MG63 (cell line): ENCODE data around the gene HECW1. TPM values are rescaled to one million over a fixed set of nuclear protein-coding genes. Genes with fewer than 3 reads are reported as not detected.

Source experiments
- DNase-seq: peaks from one replicate; pipeline ENCODE4 v3.0.0-alpha.2; 2020
- H3K27me3 ChIP-seq: fragments of 250-450 bp; sonication (Bioruptor Pico); 2 replicates; pipeline ENCODE4 v1.5.1; 2020; ENCODE audit warnings: mild to moderate bottlenecking, moderate library complexity
- H3K36me3 ChIP-seq: fragments of 250-450 bp; sonication (Bioruptor Pico); 2 replicates; pipeline ENCODE4 v1.5.1; 2020; ENCODE audit warnings: mild to moderate bottlenecking, moderate library complexity
- H3K4me3 ChIP-seq: fragments of 250-450 bp; sonication (Bioruptor Pico); 2 replicates; pipeline ENCODE4 v1.5.1; 2020; ENCODE audit warnings: mild to moderate bottlenecking, moderate library complexity
- H3K9me3 ChIP-seq: fragments of 250-450 bp; sonication (Bioruptor Pico); 2 replicates; pipeline ENCODE4 v1.5.1; 2020; ENCODE audit warnings: mild to moderate bottlenecking, moderate library complexity
- total RNA-seq: library from RNA; depleted of rRNA; stranded (reverse); fragments of >200 nt; shearing (Covaris generic); gene quantifications from 2 replicates; pipeline ENCODE4 v1.2.3, GENCODE V29; 2014; ENCODE audit warnings: low replicate concordance

HECW1 gene
- total RNA-seq, 1 experiment from 2014 or later, result 18.4 TPM

DNA sequence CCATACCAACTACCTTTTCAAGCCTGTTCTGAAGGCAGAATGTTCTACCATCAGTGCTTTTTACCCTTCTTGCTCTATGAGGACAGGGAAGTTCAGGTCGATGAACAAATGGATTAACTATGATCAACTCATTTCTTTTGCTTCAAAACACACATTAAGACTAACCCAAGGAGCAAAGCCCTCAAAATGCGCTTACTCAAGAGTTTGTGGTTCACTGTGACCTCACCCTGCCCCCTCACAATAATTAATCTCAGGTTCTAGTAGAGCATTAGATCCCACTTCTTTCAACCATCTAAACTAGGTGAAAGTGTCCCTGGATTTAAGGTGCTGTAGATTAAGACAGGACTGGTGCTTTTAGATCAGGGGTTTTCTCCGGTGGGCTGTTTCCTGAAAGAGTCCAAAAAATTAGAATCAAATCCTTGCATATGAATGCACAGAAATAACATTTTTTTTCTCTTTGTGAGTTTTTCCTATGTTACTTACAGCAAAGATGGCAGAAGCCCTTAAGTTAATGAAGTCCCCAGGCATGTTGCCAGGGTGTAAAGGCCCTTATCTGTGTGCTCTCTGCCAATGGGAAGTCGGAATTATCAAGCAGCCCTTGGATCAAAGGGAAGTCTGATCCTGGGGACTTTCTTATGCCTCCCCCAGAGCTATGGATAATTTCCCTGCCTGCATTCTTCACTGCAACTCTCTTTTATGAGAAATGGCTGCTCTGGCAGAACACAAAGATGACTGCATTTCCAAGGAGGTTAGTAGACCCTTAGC is 264.9 kb downstream of the HECW1 start:
- DNase-seq, result no peak
- no peaks in the 10 kb centered on the region for H3K27me3 ChIP-seq
- no peaks in the 10 kb centered on the region for H3K36me3 ChIP-seq
- H3K9me3 ChIP-seq, result no peaks in the 10 kb centered on the region
- no peak overlapping the region for H3K4me3 ChIP-seq

DNA sequence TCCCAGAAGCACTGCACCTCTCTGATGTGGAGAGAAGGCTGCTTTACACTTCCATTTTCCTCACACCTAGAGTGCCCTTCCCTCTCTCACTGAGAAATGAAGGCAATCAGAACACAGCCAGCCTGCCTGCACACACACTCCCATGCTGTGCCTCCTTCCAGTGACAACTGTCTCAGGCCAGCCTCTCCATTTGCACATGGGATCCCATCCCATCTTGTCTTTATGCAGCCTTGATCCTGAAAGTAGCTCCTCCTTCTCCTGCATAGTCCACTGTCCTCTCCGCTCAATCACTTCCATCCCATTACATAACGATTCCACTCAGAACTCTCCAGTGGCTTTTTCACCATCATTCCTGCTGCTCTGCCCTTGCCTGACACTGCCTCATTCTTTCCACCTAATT is 266.8 kb downstream of the HECW1 start:
- H3K4me3 ChIP-seq, result no peak overlapping the region
- no peaks in the 10 kb centered on the region for H3K9me3 ChIP-seq
- no peaks in the 10 kb centered on the region for H3K27me3 ChIP-seq
- no peaks in the 10 kb centered on the region for H3K36me3 ChIP-seq
- no peak for DNase-seq

DNA sequence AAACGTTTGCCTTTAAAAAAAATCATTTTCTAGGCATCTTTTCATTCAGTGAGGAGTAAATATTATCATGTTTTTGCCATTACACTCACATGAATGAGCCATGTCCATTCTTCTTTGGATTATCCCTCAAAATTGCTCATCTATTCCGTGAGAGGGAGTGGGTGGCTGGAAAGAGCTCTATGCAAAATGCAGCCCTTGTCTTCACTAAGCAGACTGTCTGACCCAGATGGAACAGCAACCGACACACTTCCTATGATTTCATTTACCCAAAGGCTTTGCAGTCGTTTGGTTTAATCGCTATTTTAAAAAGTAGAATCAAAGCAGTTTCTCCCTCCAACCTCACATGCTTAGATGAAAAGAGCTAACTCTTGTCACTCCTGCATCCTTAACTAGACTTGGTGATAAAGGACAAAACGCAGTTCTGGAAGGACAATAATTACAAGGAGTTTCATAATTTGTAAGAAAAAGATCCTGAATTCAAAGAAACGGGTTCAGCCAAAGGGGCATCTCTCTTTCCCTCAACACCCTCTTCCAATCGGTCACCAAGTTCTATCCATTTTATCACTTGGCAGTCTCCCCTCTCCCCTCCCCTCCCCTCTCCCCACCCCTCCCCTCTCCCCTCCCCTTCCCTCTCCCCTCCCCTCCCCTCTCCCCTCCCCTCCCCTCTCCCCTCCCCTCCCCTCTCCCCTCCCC is 272.3 kb downstream of the HECW1 start:
- H3K36me3 ChIP-seq, result no peaks in the 10 kb centered on the region
- H3K9me3 ChIP-seq, result no peaks in the 10 kb centered on the region
- H3K27me3 ChIP-seq, result no peaks in the 10 kb centered on the region
- DNase-seq, result no peak
- H3K4me3 ChIP-seq, result no peak overlapping the region

DNA sequence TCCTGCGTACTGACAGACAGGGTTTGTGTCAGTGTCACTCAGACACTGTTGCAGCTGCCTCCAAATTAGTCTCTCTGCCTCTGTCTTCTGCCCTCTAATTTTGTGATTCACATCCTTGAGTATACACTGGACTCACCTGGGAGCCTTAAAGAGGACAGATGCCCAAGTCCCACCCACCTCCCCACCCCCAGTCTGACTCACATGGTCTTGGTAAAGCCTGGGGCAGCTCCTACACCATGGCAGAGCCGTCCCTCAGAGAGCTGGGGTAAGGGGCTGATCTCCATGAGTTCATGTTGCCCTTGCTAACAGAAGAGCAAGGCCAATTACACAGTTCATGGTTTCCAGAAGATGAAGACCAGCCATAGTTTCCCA is 272.8 kb downstream of the HECW1 start:
- Histone ChIP-seq H3K4me3 (no peak overlapping the region), H3K27me3 (no peaks in the 10 kb centered on the region), H3K36me3 (no peaks in the 10 kb centered on the region), H3K9me3 (no peaks in the 10 kb centered on the region)
- no peak for DNase-seq

DNA sequence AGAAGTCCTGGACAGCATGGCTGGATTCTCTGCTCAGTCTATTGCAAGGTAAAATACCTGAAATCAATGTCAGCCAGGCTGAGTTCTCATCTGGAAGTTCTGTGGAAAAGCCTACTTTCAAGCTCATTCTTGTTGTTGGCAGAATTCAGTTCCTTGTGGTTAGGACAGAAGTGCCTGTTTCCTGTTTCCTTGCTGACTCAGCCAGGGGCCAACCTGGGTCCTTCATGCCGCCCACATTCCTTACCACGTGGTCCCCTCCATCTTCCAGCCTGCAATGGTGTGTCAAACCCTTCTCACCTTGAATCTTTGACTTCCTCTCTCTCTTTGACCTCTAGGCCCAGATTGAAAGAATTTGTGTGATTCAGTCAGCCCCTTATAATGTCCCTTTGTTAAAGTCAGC is 273.4 kb downstream of the HECW1 start:
- DNase-seq, result peak; percentile 41
- Histone ChIP-seq H3K36me3 (no peaks in the 10 kb centered on the region), H3K27me3 (no peaks in the 10 kb centered on the region), H3K9me3 (no peaks in the 10 kb centered on the region), H3K4me3 (no peak overlapping the region)

DNA sequence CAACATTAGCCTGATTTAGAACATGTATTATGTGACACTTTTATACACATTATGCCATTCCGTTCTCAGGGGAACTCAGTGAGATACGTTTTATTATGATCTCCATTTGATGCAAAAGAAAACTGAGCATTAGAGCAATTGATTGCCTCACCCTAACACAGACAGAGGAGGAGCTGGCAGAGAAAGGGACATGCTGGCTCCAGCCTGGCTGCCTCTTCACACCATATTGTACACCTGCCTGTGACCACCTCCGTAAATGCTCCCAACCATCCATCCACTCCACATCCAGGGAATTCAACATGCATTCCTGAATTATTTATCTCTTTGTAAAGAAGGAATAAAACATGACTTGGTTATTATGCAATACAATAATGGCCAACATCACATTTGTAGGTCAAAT is 275.5 kb downstream of the HECW1 start:
- H3K36me3 ChIP-seq, result no peaks in the 10 kb centered on the region
- no peaks in the 10 kb centered on the region for H3K27me3 ChIP-seq
- DNase-seq, result no peak
- H3K9me3 ChIP-seq, result no peaks in the 10 kb centered on the region
- H3K4me3 ChIP-seq, result no peak overlapping the region

DNA sequence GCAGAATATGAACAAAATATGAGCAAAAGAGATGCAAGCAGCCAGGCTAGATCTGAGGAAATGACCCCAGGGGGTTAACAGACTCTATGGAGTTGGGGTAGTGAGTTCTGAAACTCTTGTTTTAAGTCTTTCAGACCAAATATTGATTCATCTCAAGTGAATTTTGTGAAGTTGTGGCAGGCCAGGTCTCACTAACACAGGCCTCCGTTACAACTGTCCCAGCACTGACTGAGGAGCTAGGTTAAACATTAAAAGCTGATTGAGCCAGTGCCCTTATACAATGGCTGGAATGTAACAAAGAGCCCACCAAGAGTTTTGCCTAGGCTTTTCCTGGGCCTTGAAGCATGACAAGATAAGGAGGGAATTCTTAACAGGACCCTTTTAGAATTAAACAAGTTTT is 278.1 kb downstream of the HECW1 start:
- Histone ChIP-seq H3K36me3 (no peaks in the 10 kb centered on the region; the same call in 1 of the 2 replicates), H3K9me3 (peaks cover 9% of the 10 kb centered on the region; the same call in 1 of the 2 replicates), H3K4me3 (no peak overlapping the region), H3K27me3 (no peaks in the 10 kb centered on the region)
- DNase-seq, result no peak

DNA sequence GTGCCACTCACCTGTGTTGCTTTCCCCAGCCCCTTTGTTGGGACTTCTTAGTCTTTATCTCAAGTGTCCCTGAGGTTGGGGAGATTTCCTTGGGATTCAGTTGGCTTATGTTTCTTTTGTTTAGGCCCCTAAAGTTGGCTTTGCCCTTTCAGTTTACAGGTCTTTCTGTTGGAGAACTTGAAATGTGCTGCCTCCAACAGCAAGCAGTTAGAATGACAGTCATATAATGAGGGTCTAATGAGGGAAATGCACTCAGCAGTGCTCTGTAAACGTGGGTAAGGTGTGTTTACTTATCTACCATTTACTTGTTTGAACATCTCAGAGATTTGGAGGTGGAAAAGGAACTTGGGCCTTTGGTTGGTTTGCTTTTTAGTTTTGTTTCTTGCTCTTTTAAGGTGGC is 279.1 kb downstream of the HECW1 start:
- H3K9me3 ChIP-seq, result peaks cover 9% of the 10 kb centered on the region; the same call in 1 of the 2 replicates

DNA sequence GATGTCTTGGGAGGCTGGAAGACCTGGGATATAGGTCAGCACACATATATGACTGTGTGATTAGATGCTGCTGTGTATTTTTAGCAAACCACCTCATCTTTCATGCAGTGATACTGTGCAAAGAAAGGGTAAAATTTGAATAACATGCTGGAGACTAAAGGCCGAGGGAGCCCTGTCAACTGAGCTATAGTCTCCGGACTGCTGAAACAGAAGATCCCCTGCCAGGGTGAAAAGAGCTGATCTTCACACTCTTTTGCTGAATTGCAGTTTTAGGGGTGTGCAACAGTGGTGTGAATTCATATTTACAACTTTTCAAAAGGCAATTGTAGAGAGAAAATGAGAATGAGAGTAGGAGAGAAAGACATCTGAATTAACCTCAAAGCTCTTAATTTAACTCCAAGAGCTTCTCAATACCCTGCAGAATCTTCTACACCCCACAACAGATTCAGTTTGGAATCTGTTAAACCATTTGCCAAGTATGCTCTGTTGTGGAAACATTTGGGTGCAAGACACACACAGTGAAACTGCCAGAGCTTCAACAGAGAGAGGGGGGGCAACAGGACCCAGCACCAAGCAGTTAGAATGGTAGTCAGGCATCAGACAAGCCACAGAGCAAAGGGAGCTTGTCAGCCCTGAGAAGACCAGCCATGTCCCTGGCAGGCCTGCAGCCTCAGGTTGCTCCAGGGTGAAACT is 280.3 kb downstream of the HECW1 start:
- Histone ChIP-seq H3K4me3 (no peak overlapping the region), H3K27me3 (no peaks in the 10 kb centered on the region), H3K36me3 (no peaks in the 10 kb centered on the region; the same call in 1 of the 2 replicates), H3K9me3 (peaks cover 9% of the 10 kb centered on the region; the same call in 1 of the 2 replicates)
- no peak for DNase-seq

More for the DNA sequence above, 279.1 kb downstream of the HECW1 start:
- no peaks in the 10 kb centered on the region for H3K27me3 ChIP-seq
- no peak overlapping the region for H3K4me3 ChIP-seq
- DNase-seq, result no peak
- no peaks in the 10 kb centered on the region; the same call in 1 of the 2 replicates for H3K36me3 ChIP-seq

DNA sequence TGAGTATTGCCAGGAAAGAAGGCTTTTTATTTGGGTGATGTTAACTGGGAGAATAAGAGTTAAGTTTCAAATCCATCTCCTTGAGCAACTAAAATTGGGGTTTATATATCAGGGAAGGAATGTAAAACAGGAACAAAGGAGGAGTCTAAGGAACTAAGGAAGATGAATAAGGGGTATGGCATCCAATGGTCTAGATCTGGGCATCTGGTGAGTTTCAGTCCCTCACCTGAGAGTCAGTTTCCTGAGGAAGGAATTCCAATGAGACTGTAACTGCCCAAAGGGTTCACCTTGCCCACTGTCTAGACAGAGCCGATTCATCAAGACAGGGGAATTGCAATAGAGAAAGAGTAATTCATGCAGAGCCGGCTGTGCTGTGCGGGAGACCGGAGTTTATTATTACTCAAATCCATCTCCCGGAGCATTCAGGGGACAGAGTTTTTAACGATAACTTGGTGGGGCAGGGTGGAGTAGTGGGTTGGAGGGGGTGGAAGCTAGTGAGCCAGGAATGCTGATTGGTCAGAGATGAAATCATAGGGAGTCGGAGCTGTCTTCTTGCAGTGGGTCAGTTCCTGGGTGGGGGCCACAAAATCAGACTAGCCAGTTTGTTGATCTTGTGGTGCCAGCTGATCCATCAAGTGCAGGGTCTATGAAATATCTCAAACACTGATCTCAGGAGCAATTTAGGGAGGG is 282.1 kb downstream of the HECW1 start:
- Histone ChIP-seq H3K4me3 (no peak overlapping the region), H3K9me3 (peaks cover 9% of the 10 kb centered on the region; the same call in 1 of the 2 replicates), H3K36me3 (no peaks in the 10 kb centered on the region; the same call in 1 of the 2 replicates), H3K27me3 (no peaks in the 10 kb centered on the region)
- DNase-seq, result peak; percentile 52

DNA sequence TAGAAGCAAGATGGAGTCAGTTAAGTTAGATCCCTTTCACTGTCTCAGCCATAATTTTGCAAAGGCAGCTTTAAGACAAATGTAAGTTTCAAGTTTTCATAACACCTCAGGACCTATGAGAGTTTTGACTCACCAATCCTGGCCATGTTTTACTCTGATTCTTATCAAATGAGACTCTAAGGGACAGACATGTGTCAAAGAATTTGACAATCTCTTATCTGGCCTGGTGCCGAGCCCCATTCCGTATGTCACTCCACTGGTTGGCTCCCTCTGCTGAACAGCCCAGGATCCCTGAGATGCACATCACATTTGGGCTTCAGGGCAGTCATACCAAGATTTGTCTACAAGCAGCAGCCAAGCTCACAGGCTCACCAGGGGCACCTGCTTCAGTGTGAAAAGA is 282.9 kb downstream of the HECW1 start:
- Histone ChIP-seq H3K4me3 (no peak overlapping the region), H3K9me3 (peaks cover 9% of the 10 kb centered on the region; the same call in 1 of the 2 replicates), H3K36me3 (no peaks in the 10 kb centered on the region; the same call in 1 of the 2 replicates), H3K27me3 (no peaks in the 10 kb centered on the region)
- no peak for DNase-seq

DNA sequence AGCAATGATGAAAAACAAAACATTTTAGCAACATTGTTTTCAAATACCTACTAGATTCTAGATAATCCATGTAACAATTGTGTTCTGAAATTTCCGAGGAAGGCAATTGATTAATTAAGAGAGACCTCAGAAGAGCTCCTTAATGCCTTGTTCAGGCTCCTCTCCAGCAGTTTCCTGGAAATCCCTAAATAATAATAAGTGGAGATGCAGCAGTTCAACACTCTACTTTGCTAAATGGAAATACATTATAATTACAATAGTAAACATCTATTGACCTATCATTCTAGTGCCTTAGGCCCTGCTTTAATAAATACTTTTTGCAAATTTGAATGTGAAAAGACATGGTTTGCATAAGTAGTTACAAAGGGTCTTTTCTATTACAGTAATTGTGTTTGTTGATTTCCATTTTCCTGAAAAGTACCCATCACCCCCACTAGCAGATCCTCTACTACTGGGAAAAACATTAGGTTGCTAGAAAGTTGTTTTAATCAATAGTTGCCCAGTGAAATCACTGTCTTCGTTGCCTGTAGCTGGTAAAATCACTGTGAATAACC is 283.8 kb downstream of the HECW1 start:
- peaks cover 9% of the 10 kb centered on the region; the same call in 1 of the 2 replicates for H3K9me3 ChIP-seq
- H3K27me3 ChIP-seq, result no peaks in the 10 kb centered on the region
- no peak overlapping the region for H3K4me3 ChIP-seq
- DNase-seq, result no peak
- H3K36me3 ChIP-seq, result no peaks in the 10 kb centered on the region; the same call in 1 of the 2 replicates

DNA sequence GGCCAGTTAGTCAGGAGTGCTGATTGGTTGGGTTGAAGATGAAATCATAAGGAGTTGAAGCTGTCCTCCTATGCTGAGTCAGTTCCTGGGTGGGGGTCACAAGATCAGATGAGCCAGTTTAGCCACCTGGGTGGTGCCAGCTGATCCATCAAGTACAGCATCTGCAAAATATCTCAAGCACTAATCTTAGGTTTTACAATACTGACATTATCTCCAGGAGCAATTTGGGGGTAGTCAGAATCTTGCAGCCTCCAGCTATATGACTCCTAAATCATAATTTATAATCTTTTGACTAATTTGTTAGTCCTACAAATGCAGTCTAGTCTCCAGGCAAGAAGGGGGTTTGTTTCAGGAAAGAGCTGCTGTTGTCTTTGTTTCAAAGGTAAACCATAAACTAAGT is 286.4 kb downstream of the HECW1 start:
- Histone ChIP-seq H3K9me3 (peaks cover 9% of the 10 kb centered on the region; the same call in 1 of the 2 replicates), H3K36me3 (no peaks in the 10 kb centered on the region; the same call in 1 of the 2 replicates), H3K4me3 (no peak overlapping the region), H3K27me3 (no peaks in the 10 kb centered on the region)
- no peak for DNase-seq

DNA sequence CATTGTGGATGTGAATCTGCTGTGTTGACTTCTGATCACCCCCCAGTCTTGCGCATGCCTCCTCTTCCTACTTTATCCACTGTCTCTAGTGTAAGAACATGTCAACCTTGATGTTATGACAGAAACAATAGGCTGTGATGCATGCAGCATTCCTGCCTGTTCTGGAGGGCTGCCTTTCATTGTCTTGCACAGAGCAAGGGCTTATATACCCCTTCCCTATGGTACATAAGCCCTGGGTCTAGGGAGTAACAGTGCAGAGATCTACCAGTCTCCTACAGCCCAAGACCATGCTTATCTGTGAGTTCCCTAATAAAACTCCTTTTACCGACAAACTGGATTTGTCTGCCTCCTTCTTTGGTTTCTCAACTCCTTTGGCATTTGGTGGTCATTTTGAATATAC is 293.5 kb downstream of the HECW1 start:
- H3K9me3 ChIP-seq, result no peaks in the 10 kb centered on the region
- no peaks in the 10 kb centered on the region for H3K36me3 ChIP-seq
- DNase-seq, result no peak

DNA sequence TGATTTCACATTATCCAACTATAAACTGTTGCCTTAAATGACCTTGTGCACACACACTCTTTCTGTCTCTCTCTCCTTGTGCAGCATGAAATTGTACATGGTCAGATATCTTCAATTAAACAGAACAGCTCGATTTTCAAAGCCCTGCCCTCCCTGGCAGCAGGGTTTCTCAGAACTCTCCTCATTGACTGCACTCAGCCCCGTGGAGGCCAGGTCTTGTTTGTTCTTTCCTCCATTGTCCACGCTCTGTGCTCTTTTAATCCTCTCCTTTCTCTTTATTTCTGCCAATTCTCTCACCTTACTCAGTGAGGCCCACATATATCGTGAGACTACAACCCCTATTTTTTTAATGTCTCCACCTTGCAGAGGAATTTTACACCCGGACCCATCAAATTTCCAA is 294.5 kb downstream of the HECW1 start:
- Histone ChIP-seq H3K4me3 (no peak overlapping the region), H3K36me3 (no peaks in the 10 kb centered on the region), H3K9me3 (no peaks in the 10 kb centered on the region), H3K27me3 (no peaks in the 10 kb centered on the region)
- no peak for DNase-seq

More for the DNA sequence above, 293.5 kb downstream of the HECW1 start:
- no peaks in the 10 kb centered on the region for H3K27me3 ChIP-seq
- no peak overlapping the region for H3K4me3 ChIP-seq

DNA sequence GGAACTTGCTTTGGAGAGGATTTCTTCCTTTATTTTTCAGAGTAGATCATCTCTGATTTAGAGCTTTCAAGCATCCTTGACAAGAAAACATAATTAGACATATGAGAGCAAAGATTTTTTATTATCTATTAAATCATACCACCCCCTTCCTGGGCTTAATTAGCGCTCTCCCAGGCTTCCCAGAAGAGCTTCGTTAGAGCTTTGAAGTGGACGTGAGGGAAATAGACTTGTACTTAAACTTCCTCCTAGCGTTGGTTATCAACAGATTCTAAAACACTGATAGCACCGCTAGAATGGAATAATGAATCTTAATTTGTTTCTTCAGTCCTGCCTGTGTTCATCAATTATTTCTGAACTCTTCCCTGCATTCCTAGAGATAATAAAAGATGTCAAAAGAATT is 296.5 kb downstream of the HECW1 start:
- no peak for DNase-seq
- H3K4me3 ChIP-seq, result no peak overlapping the region
- no peaks in the 10 kb centered on the region for H3K9me3 ChIP-seq
- no peaks in the 10 kb centered on the region for H3K36me3 ChIP-seq
- no peaks in the 10 kb centered on the region for H3K27me3 ChIP-seq
